Panc1 (cell line): ENCODE data around the gene KIAA0408.
"Not testable (repeated sequence)": the region's sequence is repeated elsewhere in the genome, so short reads cannot be mapped to it uniquely, and the experiment has no call there.

ENCODE experiments used
- CTCF ChIP-seq: fragments of 450-650 bp; IDR thresholded peaks from 2 replicates; pipeline ENCODE4 v1.5.1; 2017; ENCODE audit warnings: mild to moderate bottlenecking
- POLR2AphosphoS5 ChIP-seq: IDR thresholded peaks from 2 replicates; pipeline ENCODE4 v1.6.1; 2012; ENCODE audit warnings: mild to moderate bottlenecking, low read depth, low read length, moderate library complexity
- TCF7L2 ChIP-seq: IDR thresholded peaks from 2 replicates; pipeline ENCODE4 v1.6.1; 2011; ENCODE audit warnings: mild to moderate bottlenecking, low read depth, low read length, inconsistent platforms
- TF ChIP-seq, protein P1 (sequence below), 2 experiments: IDR thresholded peaks; 2 replicates each; pipeline ENCODE4 v1.6.1; 2011 to 2012; ENCODE audit warnings: low read depth in 2 of 2, control low read depth in 1 of 2, low read length in 1 of 2, mild to moderate bottlenecking in 1 of 2, moderate library complexity in 1 of 2; ENCODE audit not compliant: insufficient read depth in 1 of 2

GRCh38 chr6:127428562-127428961 lies 30.6 kb downstream of the KIAA0408 start:
- TF ChIP-seq CTCF, POLR2AphosphoS5, TCF7L2: not testable (repeated sequence)
- TF ChIP-seq, protein P1, sequence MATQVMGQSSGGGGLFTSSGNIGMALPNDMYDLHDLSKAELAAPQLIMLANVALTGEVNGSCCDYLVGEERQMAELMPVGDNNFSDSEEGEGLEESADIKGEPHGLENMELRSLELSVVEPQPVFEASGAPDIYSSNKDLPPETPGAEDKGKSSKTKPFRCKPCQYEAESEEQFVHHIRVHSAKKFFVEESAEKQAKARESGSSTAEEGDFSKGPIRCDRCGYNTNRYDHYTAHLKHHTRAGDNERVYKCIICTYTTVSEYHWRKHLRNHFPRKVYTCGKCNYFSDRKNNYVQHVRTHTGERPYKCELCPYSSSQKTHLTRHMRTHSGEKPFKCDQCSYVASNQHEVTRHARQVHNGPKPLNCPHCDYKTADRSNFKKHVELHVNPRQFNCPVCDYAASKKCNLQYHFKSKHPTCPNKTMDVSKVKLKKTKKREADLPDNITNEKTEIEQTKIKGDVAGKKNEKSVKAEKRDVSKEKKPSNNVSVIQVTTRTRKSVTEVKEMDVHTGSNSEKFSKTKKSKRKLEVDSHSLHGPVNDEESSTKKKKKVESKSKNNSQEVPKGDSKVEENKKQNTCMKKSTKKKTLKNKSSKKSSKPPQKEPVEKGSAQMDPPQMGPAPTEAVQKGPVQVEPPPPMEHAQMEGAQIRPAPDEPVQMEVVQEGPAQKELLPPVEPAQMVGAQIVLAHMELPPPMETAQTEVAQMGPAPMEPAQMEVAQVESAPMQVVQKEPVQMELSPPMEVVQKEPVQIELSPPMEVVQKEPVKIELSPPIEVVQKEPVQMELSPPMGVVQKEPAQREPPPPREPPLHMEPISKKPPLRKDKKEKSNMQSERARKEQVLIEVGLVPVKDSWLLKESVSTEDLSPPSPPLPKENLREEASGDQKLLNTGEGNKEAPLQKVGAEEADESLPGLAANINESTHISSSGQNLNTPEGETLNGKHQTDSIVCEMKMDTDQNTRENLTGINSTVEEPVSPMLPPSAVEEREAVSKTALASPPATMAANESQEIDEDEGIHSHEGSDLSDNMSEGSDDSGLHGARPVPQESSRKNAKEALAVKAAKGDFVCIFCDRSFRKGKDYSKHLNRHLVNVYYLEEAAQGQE (IDR thresholded peaks at IDR 0.05; ENCODE audit: insufficient read depth in 1 of 2, low read depth in 2 of 2, low read length in 1 of 2): not testable (repeated sequence)
